Heart left ventricle (tissue), 16 donors: ENCODE results near the gene HTR2A. TPM values are rescaled to one million over a fixed set of nuclear protein-coding genes. Genes with fewer than 3 reads are reported as not detected.
"Not testable (repeated sequence)": the region's sequence is repeated elsewhere in the genome, so short reads cannot be mapped to it uniquely, and the experiment has no call there.

Source experiments
- ATAC-seq, 4 donors: fragments of 200-7000 bp; cut with Tn5 transposase; one replicate each; pipeline ENCODE4 v1.9.1; 2020 to 2022; ENCODE audit warnings: moderate library complexity in 4 of 4, mild to moderate bottlenecking in 3 of 4, moderate number of reproducible peaks in 1 of 4
- DNase-seq, 5 donors: peaks; one replicate each; pipeline ENCODE4 v3.0.0-alpha.2; 2020
- H3K27ac ChIP-seq, 12 donors: fragments of 200-600 bp; sonication (generic) in 4 of 12; one replicate each; pipeline versions ENCODE4 v1.5.0 to v1.8.0; 2016 to 2022; ENCODE audit warnings: mild to moderate bottlenecking in 2 of 12
- H3K27me3 ChIP-seq, 9 donors: fragments of 200-600 bp; sonication (generic) in 2 of 9; one replicate each; pipeline versions ENCODE4 v1.5.1 to v1.8.0; 2016 to 2022; ENCODE audit warnings: mild to moderate bottlenecking in 3 of 9
- H3K36me3 ChIP-seq, 9 donors: fragments of 200-600 bp; sonication (generic) in 2 of 9; one replicate each; pipeline versions ENCODE4 v1.5.0 to v1.8.0; 2018 to 2022; ENCODE audit warnings: mild to moderate bottlenecking in 2 of 9
- H3K4me1 ChIP-seq, 12 donors: fragments of 200-600 bp; sonication (generic) in 4 of 12; one replicate each; pipeline versions ENCODE4 v1.5.0 to v1.8.0; 2016 to 2022; ENCODE audit warnings: mild to moderate bottlenecking in 3 of 12
- H3K4me3 ChIP-seq, 12 donors: fragments of 200-600 bp; sonication (generic) in 4 of 12; one replicate each; pipeline versions ENCODE4 v1.5.0 to v1.8.0; 2017 to 2022; ENCODE audit warnings: mild to moderate bottlenecking in 9 of 12, moderate library complexity in 4 of 12
- H3K9me3 ChIP-seq, 12 donors: fragments of 200-600 bp; sonication (generic) in 4 of 12; one replicate each; pipeline versions ENCODE4 v1.5.0 to v1.8.0; 2016 to 2022; ENCODE audit warnings: mild to moderate bottlenecking in 1 of 12
- POLR2A ChIP-seq, 2 donors: fragments of 450-650 bp; IDR thresholded peaks; one replicate each; pipeline ENCODE4 v1.6.1; 2017; ENCODE audit warnings: antibody characterized with exemption in 2 of 2, mild to moderate bottlenecking in 2 of 2, moderate library complexity in 2 of 2
- WGBS, 4 donors: extraction: QIAGEN DNeasy Blood & Tissue Kit in 2 of 4; methylation state at CpG; one replicate each; pipeline versions ENCODE4 v1.1.5 to v1.1.7; 2013 to 2018; 5-methylcytosine and 5-hydroxymethylcytosine counted together
- intact Hi-C, 10 donors: fragments of 100-400 bp; cut with DNase I; formaldehyde crosslinking; loops; one replicate each; pipeline versions ENCODE4 v1.11.1 to v1.14.2; 2022
- polyA plus RNA-seq, 2 donors: library from polyadenylated mRNA; stranded (reverse); fragments of 200-250 nt; gene quantifications; one replicate each; pipeline ENCODE4 v1.2.3, GENCODE V29; 2013
- total RNA-seq, 9 donors: library from RNA; depleted of rRNA in 2 of 9; stranded (reverse); fragments of >200 nt in 2 of 9; fragmentation: NEBNext Ultra II Directional in 3 of 9; extraction: Animal tissue kit (Norgen Biotek cat#: 25700) in 3 of 9; gene quantifications; one replicate each; pipeline versions ENCODE4 v1.1.0 to v1.2.4, GENCODE V29; 2016 to 2023
- TF ChIP-seq, protein P1 (sequence below), 12 donors: fragments of 200-600 bp; sonication (generic) in 4 of 12; IDR thresholded peaks; one replicate each; pipeline versions ENCODE4 v1.5.0 to v1.8.0; 2018 to 2022; ENCODE audit warnings: antibody characterized with exemption in 12 of 12, mild to moderate bottlenecking in 5 of 12
- donor health status: ischemic (EF 13 %, LVEDD 7.1; RV severe dilation, severe dysfunction).
- donor health status: healthy with polysubstance abuse.
- donor health status: DM: no; HTN: yes; CAD: no.
- donor health status: DM: no; HTN: no; CAD: no.
- donor health status: ischemic (EF 25% LVEDD 6.9; RV normal size, moderate dysfunction).
- donor health status: ischemic (EF 25% LVEDD 5.7; RV mildly dilated, moderate dysfunction).
- donor health status: healthy.
- donor health status: DM: yes; HTN: yes; CAD: no.
- donor health status: ischemic (EF 35%, LVEDD 5.7; RV mildly dilated, moderate dysfunction).
- donor health status: nonischemic (EF 11% LVEDD 7.7; RV severe dilation, severe dysfunction).
- donor health status: DM: yes; HTN: yes; CAD: no.
- donor health status: PGD.
- donor health status: ischemic (EF 29% LVEDD 5.4; RV normal size, mild dysfunction).
- donor health status: nonischemic (EF 23%, LVEDD 6.1; RV moderate dilation, normal function).

Gene HTR2A
- total and polyA plus RNA-seq, 11 donors, result 0.04 to 0.41 (median 0.19) TPM; not detected in 5

DNA sequence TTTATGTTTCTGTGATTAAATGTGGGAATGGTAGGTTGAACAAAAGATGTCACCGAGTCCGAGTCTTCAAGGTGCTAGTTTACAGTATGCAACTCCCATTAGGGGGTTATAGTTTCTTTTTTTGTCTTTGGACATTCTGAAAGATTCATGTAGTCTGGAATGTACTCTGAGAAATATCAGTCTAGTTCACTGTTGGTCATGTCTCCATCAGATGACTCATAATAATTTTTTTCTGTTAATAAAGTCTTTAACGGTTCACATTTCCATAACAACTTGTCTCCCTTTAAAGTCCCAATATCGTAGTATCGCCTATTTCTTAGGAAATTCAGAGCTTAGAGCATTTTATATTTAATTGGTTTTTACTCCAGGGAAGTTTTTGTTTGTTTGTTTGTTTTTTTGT is 86.4 kb downstream of the HTR2A start:
- TF ChIP-seq, protein P1, sequence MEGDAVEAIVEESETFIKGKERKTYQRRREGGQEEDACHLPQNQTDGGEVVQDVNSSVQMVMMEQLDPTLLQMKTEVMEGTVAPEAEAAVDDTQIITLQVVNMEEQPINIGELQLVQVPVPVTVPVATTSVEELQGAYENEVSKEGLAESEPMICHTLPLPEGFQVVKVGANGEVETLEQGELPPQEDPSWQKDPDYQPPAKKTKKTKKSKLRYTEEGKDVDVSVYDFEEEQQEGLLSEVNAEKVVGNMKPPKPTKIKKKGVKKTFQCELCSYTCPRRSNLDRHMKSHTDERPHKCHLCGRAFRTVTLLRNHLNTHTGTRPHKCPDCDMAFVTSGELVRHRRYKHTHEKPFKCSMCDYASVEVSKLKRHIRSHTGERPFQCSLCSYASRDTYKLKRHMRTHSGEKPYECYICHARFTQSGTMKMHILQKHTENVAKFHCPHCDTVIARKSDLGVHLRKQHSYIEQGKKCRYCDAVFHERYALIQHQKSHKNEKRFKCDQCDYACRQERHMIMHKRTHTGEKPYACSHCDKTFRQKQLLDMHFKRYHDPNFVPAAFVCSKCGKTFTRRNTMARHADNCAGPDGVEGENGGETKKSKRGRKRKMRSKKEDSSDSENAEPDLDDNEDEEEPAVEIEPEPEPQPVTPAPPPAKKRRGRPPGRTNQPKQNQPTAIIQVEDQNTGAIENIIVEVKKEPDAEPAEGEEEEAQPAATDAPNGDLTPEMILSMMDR (IDR thresholded peaks at IDR 0.05), result no peak
- TF ChIP-seq POLR2A (IDR thresholded peaks at IDR 0.05), result no peak

DNA sequence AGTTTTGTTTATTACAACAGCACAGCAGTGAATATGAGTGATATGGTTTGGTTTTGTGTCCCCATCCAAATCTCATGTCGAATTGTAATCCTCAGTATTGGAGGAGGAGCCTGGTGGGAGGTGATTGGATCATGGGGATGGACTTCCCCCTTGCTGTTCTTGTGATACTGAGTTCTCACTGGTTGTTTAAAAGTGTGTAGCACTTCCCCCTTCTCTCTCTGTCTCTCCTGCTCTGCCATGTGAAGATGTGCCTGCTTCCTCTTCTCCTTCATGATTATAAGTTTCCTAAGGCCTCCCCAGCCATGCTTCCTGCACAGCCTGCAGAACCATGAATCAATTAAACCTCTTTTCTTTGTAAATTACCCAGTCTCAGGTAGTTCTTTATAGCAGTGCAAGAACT is 91.9 kb downstream of the HTR2A start:
- WGBS, 4 donors, result 71 to 83% (median 77%) methylated on average over 1 of the region's 1 CpG
- not testable (repeated sequence) for H3K27me3 ChIP-seq, H3K9me3 ChIP-seq, H3K4me1 ChIP-seq, H3K36me3 ChIP-seq, H3K4me3 ChIP-seq, ATAC-seq, DNase-seq, H3K27ac ChIP-seq
- intact Hi-C loops, result loop anchor here in 1 of 10 donors (5.0 kb wide), 1 partner anchor 87 kb away; no protein-coding TSS in a partner anchor

More for the DNA sequence above, 86.4 kb downstream of the HTR2A start:
- H3K4me3 ChIP-seq, result no peak overlapping the region
- 89 to 93% (median 92%) methylated on average over 5 of the region's 5 CpGs for WGBS, 4 donors
- H3K9me3 ChIP-seq, result peaks cover 0 to 22% (median 9%) of the 10 kb centered on the region in 12 donors
- DNase-seq (no peak), ATAC-seq (no peak)
- intact Hi-C loops, result no loop called here
- H3K27me3 ChIP-seq, result peaks cover 0 to 3% (median 0%) of the 10 kb centered on the region in 9 donors
- H3K36me3 ChIP-seq, result no peaks in the 10 kb centered on the region
- no peaks in the 10 kb centered on the region for H3K4me1 ChIP-seq
- H3K27ac ChIP-seq, result no peak overlapping the region

DNA sequence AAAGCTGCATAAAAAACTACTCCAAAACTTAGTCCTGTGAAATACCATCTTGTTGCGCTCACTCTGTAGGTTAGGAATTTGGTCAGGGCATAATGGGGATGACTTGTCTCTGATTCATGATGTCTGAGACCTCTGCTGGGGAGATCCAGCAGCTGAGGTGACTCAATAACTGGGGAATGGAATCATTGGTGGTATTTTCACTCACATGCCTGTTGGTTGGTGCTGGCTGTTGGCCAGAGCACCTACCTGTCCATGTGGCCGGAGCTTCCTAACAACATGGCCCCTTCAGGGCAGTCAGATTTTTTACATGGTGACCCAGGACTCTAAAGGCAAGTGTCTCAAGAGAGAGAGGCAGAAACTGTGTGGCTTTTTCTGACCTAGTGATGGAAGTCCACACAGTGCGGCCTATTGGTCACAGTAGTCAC is 92.5 kb downstream of the HTR2A start:
- TF ChIP-seq, protein P1 (IDR thresholded peaks at IDR 0.05), result no peak
- TF ChIP-seq POLR2A (IDR thresholded peaks at IDR 0.05), result no peak
- Histone ChIP-seq H3K27me3 (peaks cover 0 to 3% (median 0%) of the 10 kb centered on the region in 9 donors), H3K4me1 (no peaks in the 10 kb centered on the region), H3K4me3 (no peak overlapping the region), H3K36me3 (no peaks in the 10 kb centered on the region), H3K27ac (no peak overlapping the region), H3K9me3 (no peaks in the 10 kb centered on the region)
- 93 to 98% (median 97%) methylated on average over 3 of the region's 3 CpGs for WGBS, 4 donors
- intact Hi-C loops, result loop anchor here in 1 of 10 donors (5.0 kb wide), 1 partner anchor 88 kb away; no protein-coding TSS in a partner anchor
- DNase-seq (no peak), ATAC-seq (no peak)

DNA sequence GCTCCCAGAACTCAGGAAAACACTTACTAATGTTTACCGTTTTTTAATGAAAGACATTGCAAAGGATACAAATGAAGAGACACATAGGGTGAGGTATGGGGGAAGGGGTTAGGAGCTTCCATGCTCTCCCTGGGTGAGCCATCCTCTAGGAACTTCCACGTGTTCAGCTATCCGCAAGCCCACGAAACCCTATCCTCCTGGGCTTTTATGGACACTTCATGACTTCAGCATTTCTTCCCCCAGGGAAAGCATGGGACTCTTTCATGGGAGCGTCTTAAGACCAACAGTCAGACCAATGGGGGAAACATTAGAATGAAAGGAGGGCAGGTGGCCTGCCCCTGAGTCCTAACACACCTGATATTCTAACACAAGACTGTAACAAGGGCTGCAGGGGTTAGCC is 93.3 kb downstream of the HTR2A start:
- Histone ChIP-seq H3K9me3 (no peaks in the 10 kb centered on the region), H3K4me1 (no peaks in the 10 kb centered on the region), H3K4me3 (no peak overlapping the region), H3K36me3 (no peaks in the 10 kb centered on the region), H3K27ac (no peak overlapping the region), H3K27me3 (peaks cover 0 to under 1% (median 0%) of the 10 kb centered on the region in 9 donors)
- intact Hi-C loops, result loop anchor here in 1 of 10 donors (5.0 kb wide), 1 partner anchor 89 kb away; no protein-coding TSS in a partner anchor
- DNase-seq (no peak), ATAC-seq (no peak)
- no peak for TF ChIP-seq POLR2A (IDR thresholded peaks at IDR 0.05)
- TF ChIP-seq, protein P1 (IDR thresholded peaks at IDR 0.05), result no peak
- 93 to 98% (median 94%) methylated on average over 5 of the region's 5 CpGs for WGBS, 4 donors

DNA sequence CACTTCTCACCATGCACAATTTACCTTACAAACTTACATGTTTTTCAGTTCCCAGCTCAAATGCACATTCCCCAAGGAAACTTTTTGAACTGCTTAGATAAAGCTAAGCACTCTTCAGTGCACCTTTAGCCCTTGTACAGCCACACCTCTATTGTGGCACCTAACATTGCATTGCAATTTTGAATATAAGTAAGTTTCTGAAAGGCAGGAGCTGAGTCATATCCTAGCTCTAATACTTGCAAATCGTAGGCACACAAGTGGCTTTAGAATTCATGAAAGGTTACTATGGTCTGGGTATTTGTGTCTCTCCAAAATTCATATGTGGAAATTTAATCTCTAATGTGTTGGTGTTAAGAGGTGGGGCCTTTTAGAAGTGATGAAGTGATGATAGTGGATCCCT is 95.0 kb downstream of the HTR2A start:
- no peaks in the 10 kb centered on the region for H3K9me3 ChIP-seq
- 59 to 90% (median 82%) methylated on average over 1 of the region's 1 CpG for WGBS, 4 donors
- H3K4me1 ChIP-seq, result peaks cover 0 to 11% (median 3%) of the 10 kb centered on the region in 12 donors
- H3K27ac ChIP-seq, result no peak overlapping the region
- DNase-seq (no peak), ATAC-seq (no peak)
- H3K27me3 ChIP-seq, result no peaks in the 10 kb centered on the region
- no peak overlapping the region for H3K4me3 ChIP-seq
- no peak for TF ChIP-seq POLR2A (IDR thresholded peaks at IDR 0.05)
- TF ChIP-seq, protein P1 (IDR thresholded peaks at IDR 0.05), result no peak
- H3K36me3 ChIP-seq, result no peaks in the 10 kb centered on the region
- intact Hi-C loops, result loop anchor here in 1 of 10 donors (5.0 kb wide), 1 partner anchor 90 kb away; no protein-coding TSS in a partner anchor
